ENCODE data around the gene KCNJ6.
A peak's percentile ranks its signal among the peaks of the same experiment; 100 is the strongest.
"Not testable (repeated sequence)": the region's sequence is repeated elsewhere in the genome, so short reads cannot be mapped to it uniquely, and the experiment has no call there.

The KCNJ6 gene

GRCh38 chr21:37603129-37603528, 313.1 kb downstream of the KCNJ6 start:
- no peak for DNase-seq (ENCODE audit: low spot score)

GRCh38 chr21:37601915-37602314, 314.3 kb downstream of the KCNJ6 start:
- no peak for DNase-seq (ENCODE audit: low spot score)

GRCh38 chr21:37601027-37601426, 315.2 kb downstream of the KCNJ6 start:
- no peak for DNase-seq (ENCODE audit: low spot score)

GRCh38 chr21:37595944-37596343, 320.3 kb downstream of the KCNJ6 start:
- no peak for DNase-seq (ENCODE audit: low spot score)

- no peak for DNase-seq (ENCODE audit: low spot score)
These were observed 321.7 kb downstream of the KCNJ6 start for GRCh38 chr21:37594472-37594951.

GRCh38 chr21:37593740-37594471, 322.4 kb downstream of the KCNJ6 start:
- DNase-seq (ENCODE audit: low spot score), result no peak

- DNase-seq (ENCODE audit: low spot score), result no peak
These were observed 323.2 kb downstream of the KCNJ6 start for GRCh38 chr21:37593015-37593414.

- no peak for DNase-seq (ENCODE audit: low spot score)
These were observed 323.8 kb downstream of the KCNJ6 start for GRCh38 chr21:37592496-37592895.

GRCh38 chr21:37591994-37592393, 324.3 kb downstream of the KCNJ6 start:
- not testable (repeated sequence) for DNase-seq (ENCODE audit: low spot score)

- not testable (repeated sequence) for DNase-seq (ENCODE audit: low spot score)
These were observed 325.4 kb downstream of the KCNJ6 start for GRCh38 chr21:37590836-37591235.

- DNase-seq (ENCODE audit: low spot score), result not testable (repeated sequence)
These were observed 327.6 kb downstream of the KCNJ6 start for GRCh38 chr21:37588644-37589043.

GRCh38 chr21:37587635-37588177, 328.6 kb downstream of the KCNJ6 start:
- no peak for DNase-seq (ENCODE audit: low spot score)

- no peak for DNase-seq (ENCODE audit: low spot score)
These were observed 329.1 kb downstream of the KCNJ6 start for GRCh38 chr21:37587203-37587602.

- peak; percentile 78 for DNase-seq (ENCODE audit: low spot score)
These were observed 333.7 kb downstream of the KCNJ6 start for GRCh38 chr21:37582590-37582989.

GRCh38 chr21:37580666-37581065, 335.6 kb downstream of the KCNJ6 start:
- DNase-seq (ENCODE audit: low spot score), result no peak

GRCh38 chr21:37579356-37579755, 336.9 kb downstream of the KCNJ6 start:
- DNase-seq (ENCODE audit: low spot score), result no peak

GRCh38 chr21:37578471-37579126, 337.7 kb downstream of the KCNJ6 start:
- DNase-seq (ENCODE audit: low spot score), result no peak

GRCh38 chr21:37576929-37577328, 339.3 kb downstream of the KCNJ6 start:
- DNase-seq (ENCODE audit: low spot score), result not testable (repeated sequence)

- no peak for DNase-seq (ENCODE audit: low spot score)
These were observed 340.7 kb downstream of the KCNJ6 start for GRCh38 chr21:37575580-37575979.

GRCh38 chr21:37574751-37575150, 341.5 kb downstream of the KCNJ6 start:
- no peak for DNase-seq (ENCODE audit: low spot score)

GRCh38 chr21:37574316-37574715, 341.9 kb downstream of the KCNJ6 start:
- DNase-seq (ENCODE audit: low spot score), result no peak

- no peak for DNase-seq (ENCODE audit: low spot score)
These were observed 344.8 kb downstream of the KCNJ6 start for GRCh38 chr21:37571442-37571841.

GRCh38 chr21:37568916-37569315, 347.3 kb downstream of the KCNJ6 start:
- DNase-seq (ENCODE audit: low spot score), result no peak

Measured in RKO (cell line).